CD4-positive, alpha-beta T cell treated with Interleukin-2 at 100 ng/mL for 4 hours (primary cell): ENCODE measurements around the gene RAB11FIP3.
A peak's percentile ranks its signal among the peaks of the same experiment; 100 is the strongest.

ENCODE experiments used
- DNase-seq: peaks from one replicate; pipeline ENCODE4 v3.0.0-alpha.2; 2020; ENCODE audit warnings: low spot score

Gene RAB11FIP3

DNA sequence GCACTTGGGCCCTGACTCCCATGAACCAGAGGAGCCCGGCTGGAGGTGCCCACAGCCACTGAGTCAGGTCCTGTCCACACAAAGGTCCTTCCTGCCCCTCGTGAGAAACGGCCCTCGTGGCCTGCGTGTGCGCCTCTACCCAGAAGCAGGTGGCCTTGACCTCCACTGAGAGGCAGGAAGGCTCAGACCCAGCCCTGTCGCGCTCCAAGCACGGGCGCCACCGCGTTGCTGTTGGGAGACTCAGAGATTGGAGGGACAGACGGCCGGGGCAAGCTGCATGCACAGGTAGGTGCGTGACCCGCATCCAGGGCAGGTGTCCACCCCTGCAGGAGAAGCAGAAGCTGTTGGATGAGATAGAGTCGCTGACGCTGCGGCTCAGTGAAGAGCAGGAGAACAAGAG is 94.0 kb downstream of the RAB11FIP3 start:
- no peak for DNase-seq

DNA sequence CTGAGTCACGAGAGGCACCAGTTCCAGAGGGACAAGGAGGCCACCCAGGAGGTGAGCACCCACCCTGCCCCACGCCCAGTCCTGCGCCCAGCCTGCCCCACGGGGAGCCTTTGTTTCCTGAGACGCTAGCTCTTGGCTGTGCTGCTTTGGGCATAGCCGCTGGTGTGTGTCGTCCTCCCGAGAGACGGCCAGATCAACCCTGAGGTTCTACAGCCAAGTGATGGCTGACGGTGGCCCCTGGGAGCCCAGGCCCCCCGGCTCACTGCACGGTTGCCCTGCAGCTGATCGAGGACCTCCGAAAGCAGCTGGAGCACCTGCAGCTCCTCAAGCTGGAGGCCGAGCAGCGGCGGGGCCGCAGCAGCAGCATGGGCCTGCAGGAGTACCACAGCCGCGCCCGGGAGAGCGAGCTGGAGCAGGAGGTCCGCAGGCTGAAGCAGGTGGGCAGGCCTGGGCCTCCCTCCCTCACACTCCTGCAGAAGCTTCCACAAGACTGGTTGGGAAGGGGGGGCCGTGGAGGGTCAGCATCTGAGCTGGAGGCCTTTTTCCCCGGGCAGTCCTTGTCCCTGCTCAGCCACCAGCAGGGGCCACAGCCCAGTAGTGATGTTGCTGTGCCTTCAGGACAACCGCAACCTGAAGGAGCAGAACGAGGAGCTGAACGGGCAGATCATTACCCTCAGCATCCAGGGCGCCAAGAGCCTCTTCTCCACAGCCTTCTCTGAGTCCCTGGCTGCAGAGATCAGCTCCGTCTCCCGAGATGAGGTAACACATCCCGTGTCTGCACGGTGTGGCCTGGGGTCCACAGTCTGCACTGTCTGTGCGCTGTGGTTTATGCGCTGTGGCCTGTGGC is 94.6 kb downstream of the RAB11FIP3 start:
- DNase-seq, result no peak

DNA sequence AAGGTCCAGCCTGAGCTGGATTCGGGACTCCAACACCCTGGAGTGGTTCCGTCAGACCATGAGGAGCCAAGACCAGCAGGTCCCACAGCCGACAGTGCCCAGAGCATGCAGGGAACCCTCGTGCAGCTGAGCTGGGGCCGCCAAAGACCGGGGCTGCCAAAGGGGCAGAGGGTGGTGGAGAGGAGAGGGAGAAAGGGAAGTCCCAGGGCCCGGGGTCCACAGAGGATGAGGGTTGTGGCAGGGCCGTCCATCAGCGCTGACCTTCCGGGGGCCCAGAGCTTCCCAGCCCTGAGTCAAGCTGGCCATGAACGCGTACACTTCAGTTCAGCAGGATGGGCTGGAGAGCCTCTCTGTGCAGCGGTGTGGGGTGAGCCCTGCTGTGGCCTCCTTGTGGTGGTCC is 95.4 kb downstream of the RAB11FIP3 start:
- no peak for DNase-seq

DNA sequence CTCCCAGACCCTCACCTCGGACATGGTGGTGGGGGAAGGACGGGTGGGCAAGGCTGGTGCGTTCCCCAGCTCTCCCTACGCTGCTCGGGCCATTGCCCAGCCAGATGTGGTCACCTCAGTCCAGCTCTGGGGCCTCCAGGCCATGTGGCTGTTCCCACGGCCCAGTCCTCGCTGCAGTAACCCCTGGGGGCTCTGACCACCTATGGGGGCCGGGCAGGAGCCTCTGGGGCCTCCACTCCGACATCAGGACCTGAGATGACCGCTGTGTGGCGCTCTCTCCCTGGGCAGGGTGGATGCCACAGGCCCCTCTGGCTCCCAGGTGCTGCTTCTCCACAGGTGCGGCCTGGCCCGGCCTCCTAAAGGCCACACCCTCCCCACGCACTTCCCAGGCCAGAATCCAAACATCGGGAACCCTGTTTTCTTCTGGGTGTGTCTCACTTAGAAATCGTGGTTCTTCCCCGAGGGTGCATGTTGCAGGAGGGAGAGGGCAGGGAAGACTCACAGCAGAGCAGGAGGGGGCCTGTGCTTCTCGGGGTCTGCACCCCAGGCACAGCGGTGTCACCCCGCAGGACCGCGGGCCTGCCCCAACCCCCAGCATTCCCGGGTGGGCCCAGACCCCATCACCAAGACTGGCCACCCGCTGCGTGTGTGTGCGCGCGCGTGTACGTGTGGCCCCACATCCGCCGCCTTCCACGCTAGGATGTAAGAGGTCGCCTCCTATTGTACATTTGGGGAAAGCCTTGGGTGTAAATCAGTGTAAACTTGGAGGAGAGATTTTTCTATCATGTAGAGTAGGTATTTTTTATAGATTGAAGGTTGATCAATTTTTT is 96.1 kb downstream of the RAB11FIP3 start:
- no peak for DNase-seq

DNA sequence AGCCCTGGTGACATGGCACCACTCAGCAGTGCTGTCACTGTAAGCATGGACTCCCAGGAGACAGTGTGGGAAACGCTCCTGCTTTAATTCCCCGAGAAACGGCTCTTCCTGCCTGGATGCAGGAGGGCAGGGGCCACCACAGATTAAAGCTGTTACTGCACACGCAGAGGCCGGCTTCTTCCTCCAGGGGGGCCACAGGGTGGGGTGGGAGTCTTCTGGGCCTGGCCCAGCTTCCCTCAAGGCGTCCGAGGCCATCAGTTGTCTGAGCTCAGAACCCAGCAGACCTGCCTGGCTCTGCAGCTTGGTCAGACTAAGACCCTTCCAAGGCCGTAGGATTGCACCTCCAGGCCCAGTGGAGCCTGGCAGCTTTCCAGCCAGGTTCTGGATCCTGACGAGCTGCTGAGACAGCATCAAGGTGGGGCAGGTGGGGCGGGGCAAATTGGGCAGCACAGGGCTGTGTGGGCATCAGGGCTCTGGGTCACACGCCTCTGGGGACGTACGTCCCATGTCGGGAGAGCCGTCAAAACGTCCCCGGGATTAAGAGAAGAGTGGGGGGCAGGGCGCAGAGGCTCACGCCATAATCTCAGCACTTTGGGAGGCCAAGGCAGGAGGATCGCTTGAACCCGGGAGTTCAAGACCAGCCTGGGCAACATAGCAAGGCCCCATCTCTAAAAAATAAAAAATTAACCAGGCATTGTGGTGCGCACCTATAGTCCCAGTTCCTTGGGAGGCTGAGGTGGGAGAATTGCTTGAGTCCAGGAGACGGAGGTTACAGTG is 97.1 kb downstream of the RAB11FIP3 start:
- DNase-seq, result no peak

DNA sequence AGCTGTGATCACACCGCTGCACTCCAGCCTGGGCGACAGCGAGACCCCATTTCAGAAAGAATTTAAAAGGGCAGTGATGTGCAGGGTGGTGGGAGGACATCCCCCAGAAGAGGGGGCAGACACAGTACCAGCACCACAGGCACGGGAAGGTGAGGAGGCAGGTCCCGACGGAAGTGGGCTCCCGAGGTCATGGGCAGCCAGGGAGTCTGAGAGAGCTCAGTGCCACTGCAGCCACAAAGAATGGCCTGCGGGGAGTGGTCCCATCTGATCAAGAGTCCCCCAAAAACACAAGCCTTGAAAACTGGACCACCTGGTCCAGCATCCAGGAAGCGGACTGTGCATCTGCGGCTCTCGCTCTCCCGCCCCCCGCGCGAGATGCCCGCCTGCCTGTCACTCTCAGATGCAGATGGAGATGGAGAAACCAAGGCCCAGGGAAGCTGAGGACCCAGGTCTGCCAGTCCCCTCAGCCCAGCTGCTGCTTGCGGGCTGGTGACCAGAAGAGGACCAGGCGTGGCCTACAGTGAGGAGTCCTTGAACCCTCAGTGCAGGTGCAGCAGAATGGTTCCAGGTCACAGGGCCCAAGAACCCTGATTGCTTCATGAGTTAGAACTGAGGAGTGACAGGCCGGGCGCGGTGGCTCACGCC is 97.8 kb downstream of the RAB11FIP3 start:
- no peak for DNase-seq

DNA sequence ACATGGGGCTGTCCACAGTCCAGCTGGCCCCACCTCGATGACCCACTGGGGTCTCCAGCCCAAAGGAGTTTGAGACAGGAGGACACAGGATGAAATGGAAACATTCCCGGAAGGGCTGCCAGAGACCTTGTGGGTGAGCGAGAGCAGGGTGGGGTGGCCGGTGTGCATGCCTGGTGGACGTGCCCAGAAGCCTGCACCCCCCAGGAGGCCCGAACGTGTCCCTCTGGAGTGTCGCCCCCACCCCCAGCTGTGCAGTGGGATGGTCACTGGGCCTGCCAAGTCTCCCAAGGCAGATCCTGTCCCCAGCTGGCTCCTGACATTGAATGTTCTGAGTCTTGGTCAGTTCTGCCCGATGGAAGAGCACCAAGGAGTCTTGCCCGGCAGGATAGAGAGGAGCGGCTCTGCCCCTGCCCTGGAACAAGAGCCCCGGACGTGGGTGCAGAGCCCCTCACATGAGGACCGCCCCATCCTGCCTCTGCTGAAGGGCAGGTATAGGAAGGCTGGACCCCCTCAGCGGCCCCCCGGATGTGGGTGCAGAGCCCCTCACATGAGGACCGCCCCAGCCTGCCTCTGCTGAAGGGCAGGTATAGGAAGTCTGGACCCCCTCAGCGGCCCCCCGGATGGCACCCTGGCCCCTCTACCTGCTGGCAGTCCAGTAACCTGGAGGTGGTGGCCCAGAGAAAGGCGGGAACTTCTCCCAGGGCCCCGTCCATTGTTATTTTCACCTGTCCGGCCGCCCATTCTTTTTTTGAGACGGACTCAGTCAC is 99.0 kb downstream of the RAB11FIP3 start:
- DNase-seq, result no peak

DNA sequence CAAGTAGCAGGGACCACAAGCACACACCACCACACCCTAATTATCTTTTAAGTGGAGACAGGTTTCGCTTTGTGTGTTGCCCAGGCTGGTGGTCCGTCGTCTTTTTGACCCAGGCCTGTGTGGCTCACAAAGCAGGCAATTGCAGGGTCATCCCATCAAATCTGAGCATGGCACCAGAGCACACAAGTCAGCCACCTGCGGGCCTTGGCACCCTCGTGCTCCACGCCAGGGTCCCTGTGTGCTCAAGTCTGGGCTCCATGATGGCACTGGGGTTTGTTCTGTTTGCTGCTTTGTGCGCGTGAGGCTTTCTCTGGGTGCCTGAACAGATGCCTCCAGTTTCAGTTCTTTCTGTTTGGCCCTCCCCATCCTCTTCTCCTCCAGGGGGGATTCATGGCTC is 99.7 kb downstream of the RAB11FIP3 start:
- no peak for DNase-seq

DNA sequence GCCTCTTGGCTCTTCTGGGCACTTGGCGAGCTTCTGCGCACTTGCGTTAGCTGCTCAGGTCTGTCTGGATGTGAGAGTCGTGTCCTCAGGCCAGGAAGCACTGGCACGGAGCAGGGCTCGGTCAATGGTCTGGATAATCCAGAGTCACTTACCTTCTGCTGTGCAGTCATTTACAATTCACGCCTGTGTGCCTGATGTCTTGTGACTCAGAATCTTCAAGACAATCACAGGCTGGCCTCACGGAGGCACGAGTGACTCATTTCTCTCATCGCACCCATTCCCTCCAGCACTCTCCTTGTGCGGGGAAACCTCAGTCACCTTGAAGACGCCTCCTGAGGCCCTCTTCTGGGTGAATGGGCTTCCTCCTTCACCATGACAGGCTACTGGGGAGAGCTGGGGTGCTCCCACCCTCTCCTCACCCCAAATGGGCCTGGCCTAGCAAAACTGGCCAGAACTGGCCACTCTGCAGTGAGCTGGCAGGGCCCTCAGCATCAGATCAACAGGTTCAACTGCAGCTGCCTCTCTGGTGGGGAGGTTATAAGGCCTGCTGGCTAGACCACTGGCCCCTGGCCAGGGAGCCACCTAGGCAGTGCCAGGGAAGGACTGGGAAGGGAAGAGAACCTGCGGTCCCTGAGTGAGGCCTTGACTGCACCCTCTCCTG is 100.2 kb downstream of the RAB11FIP3 start:
- peak; percentile 77 for DNase-seq

DNA sequence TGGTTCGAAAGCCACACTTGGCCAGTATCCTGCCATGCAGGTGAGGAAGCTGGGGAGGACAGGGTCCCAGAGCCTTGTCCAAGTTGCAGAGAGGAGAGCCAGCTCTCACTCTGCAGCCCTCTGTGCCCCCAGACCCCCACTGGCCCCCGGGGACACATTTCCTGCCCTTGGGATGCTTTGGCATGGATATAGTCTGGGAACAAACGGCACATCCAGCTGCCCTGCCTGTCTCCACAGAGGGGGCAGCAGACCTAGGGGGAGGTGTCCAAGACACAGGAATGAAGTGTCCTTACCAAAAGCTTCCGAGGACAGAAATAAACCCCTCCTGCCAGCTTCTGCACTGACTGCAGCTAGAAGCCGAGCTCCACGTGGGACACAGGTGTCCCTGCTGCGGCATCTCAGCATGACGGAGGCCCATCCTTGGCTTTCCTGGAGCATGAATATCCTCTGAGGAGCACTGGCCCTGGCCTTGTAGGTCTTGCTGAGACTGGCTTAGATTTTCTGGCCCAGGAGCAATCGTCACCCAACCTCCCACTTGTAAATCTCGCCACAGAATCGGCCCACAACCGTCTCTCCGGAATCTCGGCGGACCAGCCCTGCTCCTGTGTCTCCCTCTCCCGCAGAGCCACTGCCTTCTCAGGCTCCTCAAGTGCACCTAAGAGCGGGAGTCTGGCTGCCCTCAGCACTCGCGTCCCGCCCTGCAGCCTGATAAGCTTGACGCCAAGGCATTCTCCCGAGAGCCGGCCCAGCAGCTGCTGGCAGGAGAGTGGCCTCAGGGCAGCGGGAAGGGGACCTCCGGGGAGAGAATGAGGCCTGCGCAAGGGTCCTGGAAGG is 100.9 kb downstream of the RAB11FIP3 start:
- DNase-seq, result no peak

DNA sequence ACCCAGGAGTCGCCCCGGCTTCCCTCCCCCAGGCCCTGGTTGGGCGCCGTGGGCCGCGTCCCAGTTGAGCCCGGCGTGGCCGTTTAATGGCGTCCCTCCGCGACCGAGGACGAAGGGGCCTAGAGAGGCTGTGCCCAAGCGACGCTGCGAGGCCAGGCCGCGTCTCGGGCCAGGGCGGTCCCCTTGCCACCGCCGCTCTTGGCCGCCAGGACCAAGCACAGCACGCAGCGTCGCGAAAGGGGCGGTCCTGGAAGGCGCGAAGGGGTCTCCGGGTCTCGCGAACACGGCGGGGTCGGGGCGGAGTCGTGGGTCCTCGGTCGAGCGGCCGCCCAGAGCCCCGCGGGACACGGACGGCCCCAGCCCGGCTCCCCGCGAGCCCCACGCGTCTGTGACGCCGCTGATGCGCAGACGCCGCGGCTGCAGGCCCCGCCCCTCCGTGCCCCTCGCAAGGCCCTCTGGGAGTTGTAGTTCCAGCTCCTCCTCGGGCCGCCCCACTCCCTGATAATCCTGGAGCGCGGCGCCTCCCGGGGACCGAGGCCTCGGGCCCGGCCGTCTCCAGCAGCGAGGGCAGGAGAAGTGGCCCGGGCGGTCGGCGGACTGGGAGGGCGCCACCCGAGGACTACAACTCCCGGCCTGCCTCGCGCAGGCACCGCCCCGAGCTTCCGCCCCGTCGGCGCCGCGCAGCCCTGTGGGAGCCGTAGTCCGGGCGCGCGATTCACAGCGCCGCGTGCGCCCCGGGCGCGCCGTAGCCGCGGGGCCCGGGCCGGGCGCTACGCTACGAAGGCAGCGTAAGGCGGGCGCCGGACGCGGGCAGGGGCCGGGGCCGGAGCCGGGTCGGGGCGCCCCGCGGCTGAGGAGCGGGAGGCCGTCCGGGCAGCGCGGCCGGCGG is 101.8 kb downstream of the RAB11FIP3 start, which contains the start of gene CAPN15:
Gene CAPN15, plus strand, starts transcription at position 698 of the 889 bp plus-strand sequence. CDS start 19,127 bp downstream, outside the sequence.
- DNase-seq, result peak; percentile 81

DNA sequence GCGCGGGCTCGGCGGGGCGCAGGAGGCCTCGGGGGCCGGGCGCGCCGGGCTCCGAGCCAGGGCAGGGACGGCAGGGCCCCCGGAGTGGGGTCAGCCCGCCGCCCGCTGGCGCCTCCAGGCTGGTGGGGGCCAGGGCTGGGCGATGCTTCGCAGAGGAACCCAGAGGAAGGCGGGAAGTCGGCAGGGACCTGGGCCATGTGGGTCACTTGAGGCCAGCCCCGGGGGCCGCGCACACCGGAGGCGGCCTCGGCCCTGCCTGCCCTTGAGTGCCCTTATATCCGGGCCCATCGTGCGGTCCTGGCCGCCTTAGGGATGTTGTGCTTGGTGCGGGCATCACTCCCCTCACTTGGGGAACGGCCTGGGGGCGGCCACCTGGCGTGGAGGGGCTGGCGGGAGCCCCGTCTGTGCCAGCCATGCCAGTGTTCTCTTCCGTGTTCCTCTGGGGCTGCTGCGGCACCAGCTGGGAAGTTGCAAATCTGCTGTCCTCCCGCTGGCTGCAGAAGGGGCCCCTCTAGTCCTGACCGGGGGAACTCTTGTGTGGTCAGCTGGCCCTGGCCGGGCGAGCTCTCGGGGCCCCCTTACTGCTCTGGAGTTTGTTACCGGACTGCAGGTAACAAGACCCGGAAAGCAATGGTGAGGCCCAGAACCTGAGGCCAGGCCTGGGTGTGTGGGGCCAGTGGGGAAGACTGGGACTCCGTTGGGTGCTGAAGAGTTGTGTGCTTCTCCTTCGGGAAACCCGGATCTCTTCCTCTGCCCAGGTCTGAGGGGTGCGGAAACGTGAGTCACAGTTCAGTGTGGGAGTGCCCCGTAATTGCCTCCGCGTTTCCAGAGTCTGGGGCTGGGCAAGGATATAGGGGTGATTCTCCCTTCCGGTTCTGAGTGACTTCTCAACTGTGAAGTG is 102.9 kb downstream of the RAB11FIP3 start:
- DNase-seq, result peak; percentile 39

DNA sequence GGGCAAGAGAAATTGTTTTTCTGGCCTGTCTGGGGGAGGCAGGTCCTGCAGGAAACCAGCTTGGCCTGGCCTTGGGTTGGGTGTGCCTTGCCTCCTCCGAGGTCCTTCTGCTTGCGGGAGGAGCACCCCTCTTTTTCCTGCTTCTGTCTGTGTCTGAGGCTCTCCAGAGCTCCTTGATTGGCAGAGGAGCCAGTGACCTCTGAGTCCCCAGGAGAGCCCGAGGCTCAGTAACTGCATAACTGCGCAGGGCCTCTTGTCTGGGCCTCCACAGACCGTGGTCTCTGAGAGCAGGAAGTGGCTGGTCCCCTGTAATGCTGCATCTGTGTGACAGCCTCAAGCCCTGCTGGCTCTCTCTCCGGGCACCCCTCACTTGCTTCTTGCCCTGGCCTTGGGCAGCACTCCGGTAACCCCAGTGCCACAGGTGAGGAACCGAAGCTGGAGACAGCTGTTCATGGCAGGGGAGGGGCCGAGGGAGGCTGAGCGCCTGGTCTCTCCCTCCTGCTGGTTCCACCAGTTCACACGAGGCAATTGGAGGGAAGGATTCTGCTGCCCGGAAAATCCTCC is 103.6 kb downstream of the RAB11FIP3 start:
- DNase-seq, result peak; percentile 36

DNA sequence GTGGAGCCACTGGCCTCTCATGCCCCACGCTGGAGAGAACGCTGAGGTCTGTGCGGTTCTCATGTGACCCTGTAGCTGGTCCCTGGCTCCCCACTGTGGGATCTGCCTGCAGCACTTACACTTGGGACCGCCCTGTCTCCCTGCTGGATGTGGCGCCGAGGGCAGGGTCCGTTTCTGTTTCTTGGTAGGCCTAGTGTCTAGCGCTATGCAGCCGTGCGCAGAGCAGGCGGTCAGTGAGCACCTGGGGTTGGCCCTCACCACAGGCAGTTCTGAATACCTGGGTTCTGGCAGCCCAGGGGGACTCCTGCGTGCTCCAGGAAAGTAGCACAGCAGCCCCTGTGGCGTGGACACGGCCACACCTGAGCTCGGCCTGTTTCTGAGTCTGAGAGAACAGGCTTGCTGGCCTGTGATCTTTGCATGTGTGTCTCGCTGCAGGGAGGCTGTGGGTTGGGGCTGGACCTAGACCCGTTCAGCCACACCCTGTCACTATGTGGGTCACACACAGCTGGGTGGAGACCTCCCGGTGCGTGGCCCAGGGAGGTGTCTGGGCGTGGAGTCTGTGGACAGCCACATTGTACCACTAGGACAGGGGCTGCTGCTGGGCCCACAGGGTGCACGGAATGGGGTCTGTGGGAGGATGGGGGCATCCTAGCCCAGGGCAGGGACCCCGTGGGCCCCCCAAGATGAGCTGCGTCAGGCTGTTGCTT is 104.8 kb downstream of the RAB11FIP3 start:
- DNase-seq, result no peak

DNA sequence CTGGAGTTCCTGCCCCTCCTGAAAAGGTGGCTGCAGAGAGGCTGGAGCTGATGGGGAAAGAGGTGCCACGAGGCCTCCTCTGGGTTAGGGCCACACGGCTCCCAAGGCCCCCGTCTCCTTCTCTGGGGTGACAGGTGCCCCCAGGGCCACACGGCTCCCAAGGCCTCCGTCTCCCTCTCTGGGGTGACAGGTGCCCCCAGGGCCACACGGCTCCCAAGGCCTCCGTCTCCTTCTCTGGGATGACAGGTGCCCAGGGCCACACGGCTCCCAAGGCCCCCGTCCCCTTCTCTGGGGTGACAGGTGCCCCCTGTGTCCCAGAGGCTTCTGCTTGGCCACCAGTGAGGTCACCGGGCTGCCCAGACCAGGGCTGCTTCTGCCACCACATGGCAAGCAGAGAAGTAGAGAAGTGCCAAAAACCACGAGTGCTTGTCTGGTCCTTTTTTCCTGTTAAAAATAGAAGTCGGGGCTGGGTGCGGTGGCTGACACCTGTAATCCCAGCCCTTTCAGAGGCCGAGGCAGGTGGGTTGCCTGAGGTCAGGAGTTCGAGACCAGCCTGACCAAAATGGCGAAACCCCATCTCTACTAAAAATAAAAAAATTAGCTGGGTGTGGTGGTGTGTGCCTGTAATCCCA is 106.2 kb downstream of the RAB11FIP3 start:
- DNase-seq, result no peak
